Cardiac atrium fibroblast (primary cell): ENCODE data around the gene ZNF513. TPM values are rescaled to one million over a fixed set of nuclear protein-coding genes. Genes with fewer than 3 reads are reported as not detected.

Experiments used
- total RNA-seq: library from RNA; depleted of rRNA; stranded (reverse); fragments of >200 nt; gene quantifications from 2 replicates; pipeline ENCODE4 v1.2.3, GENCODE V29; 2015

The ZNF513 gene, protein sequence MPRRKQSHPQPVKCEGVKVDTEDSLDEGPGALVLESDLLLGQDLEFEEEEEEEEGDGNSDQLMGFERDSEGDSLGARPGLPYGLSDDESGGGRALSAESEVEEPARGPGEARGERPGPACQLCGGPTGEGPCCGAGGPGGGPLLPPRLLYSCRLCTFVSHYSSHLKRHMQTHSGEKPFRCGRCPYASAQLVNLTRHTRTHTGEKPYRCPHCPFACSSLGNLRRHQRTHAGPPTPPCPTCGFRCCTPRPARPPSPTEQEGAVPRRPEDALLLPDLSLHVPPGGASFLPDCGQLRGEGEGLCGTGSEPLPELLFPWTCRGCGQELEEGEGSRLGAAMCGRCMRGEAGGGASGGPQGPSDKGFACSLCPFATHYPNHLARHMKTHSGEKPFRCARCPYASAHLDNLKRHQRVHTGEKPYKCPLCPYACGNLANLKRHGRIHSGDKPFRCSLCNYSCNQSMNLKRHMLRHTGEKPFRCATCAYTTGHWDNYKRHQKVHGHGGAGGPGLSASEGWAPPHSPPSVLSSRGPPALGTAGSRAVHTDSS
- 4.0 and 6.2 TPM in 2 replicates for total RNA-seq

DNA sequence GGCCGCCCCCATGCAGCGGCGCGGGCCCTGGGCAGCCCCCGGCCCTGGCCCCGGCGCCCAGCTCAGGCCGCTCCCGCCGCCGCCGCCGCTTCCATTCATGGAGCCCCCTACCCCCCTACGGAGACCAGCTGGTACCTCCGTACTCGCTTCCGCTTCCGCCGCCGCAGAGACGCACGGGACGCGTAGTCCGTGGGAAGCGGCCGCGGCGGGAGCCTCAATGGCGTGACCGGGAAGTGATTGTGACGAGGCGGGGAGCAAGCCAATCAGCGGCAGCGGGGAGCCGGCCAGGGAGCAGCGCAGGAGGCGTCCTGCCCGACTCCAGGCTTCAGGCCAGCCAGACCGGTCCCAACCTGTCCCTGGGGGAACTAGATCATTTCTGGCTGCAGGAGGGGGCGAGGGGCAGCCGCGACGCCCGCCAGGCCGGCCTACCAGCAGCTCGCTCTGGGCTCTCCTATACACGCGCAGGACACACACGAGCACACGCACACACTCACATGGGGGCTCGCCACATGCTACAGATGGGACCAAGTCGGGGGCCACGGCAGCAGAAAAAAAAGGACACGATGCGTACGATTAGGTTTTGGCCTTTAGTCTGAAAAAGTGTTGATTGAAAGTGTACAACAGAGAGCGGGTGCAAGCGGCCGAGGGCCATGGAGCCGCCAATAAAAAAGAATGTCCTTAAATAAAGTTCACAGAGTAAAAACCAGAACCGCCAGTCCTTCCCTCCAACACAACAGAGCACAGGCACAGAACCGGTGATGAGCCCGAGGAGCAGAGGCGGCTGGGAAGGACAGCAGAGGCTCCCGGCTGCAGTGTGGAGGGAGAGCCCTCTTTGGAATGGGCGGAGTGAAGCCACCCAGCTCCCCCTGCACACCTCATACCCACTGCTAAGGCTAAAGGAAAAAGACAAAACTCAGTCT lies at the start of gene ZNF513:
Gene ZNF513 (minus strand): TSS at position 109 of the 920 bp plus-strand sequence. CDS start 208 bp downstream, outside the sequence.

DNA sequence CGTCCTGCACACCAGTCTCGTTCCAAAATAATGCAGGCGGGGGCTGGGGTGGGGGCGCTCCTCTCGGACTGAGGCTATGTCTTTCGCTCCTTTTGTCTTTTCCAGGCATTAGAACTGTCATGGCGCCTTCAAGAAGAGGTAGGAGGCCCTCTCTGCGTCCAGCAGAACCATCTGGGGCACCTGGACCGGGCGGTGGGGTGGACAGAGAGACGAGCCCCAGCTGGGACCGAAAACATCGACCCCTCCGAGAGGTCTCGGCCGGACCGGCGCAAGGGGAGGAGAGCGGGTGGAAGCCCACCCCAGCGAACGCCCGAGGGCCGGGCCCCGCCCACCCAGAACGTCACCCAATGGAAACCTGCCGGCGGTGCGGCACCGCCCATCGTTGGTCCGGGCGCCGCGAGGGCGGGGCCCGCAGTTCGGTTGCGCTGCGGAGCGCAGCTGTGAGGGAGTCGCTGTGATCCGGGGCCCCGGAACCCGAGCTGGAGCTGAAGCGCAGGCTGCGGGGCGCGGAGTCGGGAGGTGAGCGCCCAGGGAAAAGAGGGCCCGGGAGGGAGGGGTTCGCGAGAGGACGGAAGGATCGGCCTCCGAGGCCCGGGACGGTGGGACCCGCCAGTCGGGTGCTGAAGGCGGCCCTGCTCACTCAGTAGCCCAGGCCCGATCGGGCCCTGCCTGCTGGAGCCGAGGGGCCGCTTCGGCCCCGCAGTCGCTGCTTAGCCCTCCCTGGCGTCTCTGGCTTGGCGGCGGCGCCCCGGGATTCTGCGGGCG lies 47.9 kb upstream of the ZNF513 start, which contains the start of gene NRBP1:
Gene NRBP1 (plus strand): TSS at position 419 of the 765 bp plus-strand sequence. CDS start 4,643 bp downstream, outside the sequence.

DNA sequence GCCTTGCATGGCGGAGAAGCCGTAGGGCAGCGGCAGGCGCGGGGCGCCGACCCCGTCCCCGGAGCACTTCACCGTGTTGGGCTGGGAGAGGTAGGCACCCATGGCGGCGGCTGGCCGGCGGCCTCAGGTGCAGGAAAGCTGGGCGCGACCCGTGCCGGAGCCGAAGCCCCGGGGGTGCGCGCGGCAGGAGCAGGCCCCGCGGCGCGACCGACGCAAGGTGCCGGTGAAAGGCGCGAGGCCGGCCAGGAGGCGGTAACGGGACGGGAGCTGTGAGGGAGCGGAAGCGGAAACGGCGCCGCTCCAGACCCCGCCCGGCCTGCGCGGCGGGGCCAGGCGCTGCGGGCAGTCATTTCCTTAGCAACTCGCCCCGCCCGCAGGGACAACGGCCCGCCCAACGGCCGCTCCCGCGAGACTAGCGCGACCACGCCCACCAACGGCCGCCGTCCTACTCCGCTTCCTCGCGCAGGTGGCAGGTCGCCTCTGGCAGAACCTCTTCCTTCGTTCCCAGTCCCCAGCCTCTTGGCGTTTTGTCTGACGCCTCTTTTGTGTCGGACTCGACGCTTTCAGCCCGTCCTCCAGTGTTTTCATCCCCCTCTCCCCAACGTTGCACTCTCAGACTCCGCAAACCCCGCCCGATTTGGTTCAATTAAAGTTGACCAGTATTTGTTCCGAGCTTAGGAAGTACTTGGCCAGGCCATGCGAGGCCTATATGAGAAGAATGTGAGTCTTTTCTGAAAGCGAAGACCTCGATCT lies 29.0 kb upstream of the ZNF513 start, which contains the start of gene PPM1G:
Gene PPM1G (minus strand): TSS at position 271 of the 753 bp plus-strand sequence. CDS start 169 bp downstream, at position 102.

DNA sequence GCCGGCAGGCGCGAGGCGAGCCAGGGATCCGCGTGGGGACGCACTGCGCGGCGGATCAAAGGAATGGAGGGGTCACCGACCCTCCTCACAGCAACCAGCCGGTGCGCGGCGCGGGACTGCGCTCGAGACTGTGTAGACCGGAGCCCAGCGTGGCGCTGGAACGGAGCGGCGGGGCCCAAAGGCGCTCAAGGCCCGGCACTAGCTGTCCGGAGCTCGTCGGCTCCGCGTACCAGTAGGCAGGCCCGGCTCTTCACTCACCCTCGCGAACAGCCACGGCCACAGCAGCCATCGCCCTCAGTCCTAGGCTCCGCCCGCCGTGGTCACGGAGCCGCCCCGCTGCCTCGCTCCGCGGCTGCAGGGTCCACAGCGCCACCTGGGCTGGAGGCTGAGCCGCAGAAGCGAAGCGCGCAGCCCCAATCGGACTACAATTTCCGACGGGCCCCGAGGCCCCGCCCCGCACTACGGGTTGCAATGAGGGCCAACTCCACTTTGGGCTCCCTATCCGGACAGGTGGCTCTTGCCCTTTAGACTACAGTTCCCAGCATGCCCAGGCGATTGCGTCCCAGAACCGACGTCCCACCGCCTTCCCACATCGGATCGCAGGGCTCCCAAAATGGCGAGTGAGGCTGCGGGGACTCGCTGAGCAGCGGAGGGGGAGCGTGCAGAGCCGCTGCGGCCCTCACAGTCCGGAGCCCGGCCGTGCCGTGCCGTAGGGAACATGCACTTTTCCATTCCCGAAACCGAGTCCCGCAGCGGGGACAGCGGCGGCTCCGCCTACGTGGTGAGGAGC lies 10.3 kb downstream of the ZNF513 start, which contains the start of the genes EIF2B4 and SNX17:
Gene EIF2B4 (minus strand): TSS at position 313 of the 790 bp plus-strand sequence. CDS start 24 bp downstream, at position 289.
Gene SNX17 (plus strand): TSS at position 591 of the 790 bp plus-strand sequence. CDS start 128 bp downstream, at position 719.

DNA sequence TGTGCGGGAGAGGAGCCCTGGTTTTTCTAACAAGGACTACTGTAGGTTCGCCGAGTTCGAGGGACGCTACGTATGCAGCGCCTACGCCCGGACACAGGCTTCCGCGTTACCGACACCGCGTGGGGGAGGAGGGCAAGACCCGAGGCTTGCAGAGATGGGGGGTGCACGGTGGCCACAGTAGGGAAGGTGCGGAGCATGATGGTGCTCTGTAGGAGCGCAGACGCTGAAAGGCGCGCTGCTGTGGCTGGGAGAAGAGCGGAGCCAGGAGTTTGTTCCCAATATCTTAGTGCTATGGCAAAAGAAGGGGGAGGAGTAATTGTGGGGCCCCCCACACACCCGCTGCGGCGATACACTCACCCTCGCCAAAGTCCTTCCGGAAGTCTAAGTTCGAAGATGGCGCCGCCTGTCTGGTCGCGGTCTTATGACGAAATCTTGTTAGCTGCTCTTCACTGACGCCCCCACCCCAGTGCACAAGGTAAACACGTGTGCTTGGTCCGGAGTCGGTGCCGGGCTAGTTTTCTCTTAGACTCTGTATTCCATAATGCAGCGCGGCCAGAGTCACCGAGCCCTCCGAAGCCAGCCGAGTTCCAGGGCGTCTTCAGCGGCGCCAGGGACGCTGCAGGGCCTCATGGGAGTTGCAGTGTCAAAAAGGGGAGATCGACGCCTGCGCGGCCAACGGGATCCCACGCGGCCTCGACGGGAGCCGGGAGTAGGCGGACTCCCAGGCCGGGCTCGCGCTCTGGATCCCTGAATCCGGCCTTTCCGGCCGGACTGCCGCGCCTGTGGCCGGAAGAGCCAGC lies 24.0 kb downstream of the ZNF513 start, which contains the start of gene GTF3C2:
Gene GTF3C2 (minus strand): TSS at position 383 of the 800 bp plus-strand sequence. CDS start 13,210 bp downstream, outside the sequence.

Other genes with a start within 250 kb of the ZNF513 start
- 65.2 and 72.1 TPM in 2 replicates for gene PREB, start 246.1 kb downstream of the ZNF513 start, total RNA-seq
- gene PRR30, start 241.3 kb downstream of the ZNF513 start, total RNA-seq: not detected in 2 replicates
- under 0.01 TPM in 1 of 2 replicates, not detected in the other for gene TCF23, start 231.7 kb downstream of the ZNF513 start, total RNA-seq
- 148 and 204 TPM in 2 replicates for gene ATRAID, start 168.7 kb downstream of the ZNF513 start, total RNA-seq
- gene SLC5A6, start 168.5 kb downstream of the ZNF513 start, total RNA-seq: 7.6 and 13.0 TPM in 2 replicates
- 22.9 and 29.3 TPM in 2 replicates for gene CAD, start 163.4 kb downstream of the ZNF513 start, total RNA-seq
- not detected in 2 replicates for gene SLC30A3, start 117.7 kb downstream of the ZNF513 start, total RNA-seq
- not detected in 2 replicates for gene DNAJC5G, start 105.3 kb downstream of the ZNF513 start, total RNA-seq
- gene TRIM54, start 98.3 kb downstream of the ZNF513 start, total RNA-seq: not detected in 2 replicates
- 1.3 and 4.5 TPM in 2 replicates for gene UCN, start 72.3 kb downstream of the ZNF513 start, total RNA-seq
- gene MPV17, start 57.6 kb downstream of the ZNF513 start, total RNA-seq: 69.1 and 102 TPM in 2 replicates
- gene GTF3C2, start 24.0 kb downstream of the ZNF513 start, total RNA-seq: 31.6 and 44.4 TPM in 2 replicates
- 29.2 and 31.3 TPM in 2 replicates for gene EIF2B4, start 10.4 kb downstream of the ZNF513 start, total RNA-seq
- 148 and 159 TPM in 2 replicates for gene SNX17, start 10.1 kb downstream of the ZNF513 start, total RNA-seq
- gene PPM1G, start 28.9 kb upstream of the ZNF513 start, total RNA-seq: 54.6 and 54.7 TPM in 2 replicates
- 75.3 and 91.5 TPM in 2 replicates for gene NRBP1, start 47.9 kb upstream of the ZNF513 start, total RNA-seq
- gene KRTCAP3, start 61.6 kb upstream of the ZNF513 start, total RNA-seq: 0.97 TPM in 1 of 2 replicates, not detected in the other
- 17.9 and 35.2 TPM in 2 replicates for gene IFT172, start 109.0 kb upstream of the ZNF513 start, total RNA-seq
- 12.8 and 15.6 TPM in 2 replicates for gene FNDC4, start 114.5 kb upstream of the ZNF513 start, total RNA-seq
- 0.32 TPM in 1 of 2 replicates, not detected in the other for gene GCKR, start 116.1 kb upstream of the ZNF513 start, total RNA-seq
- 14.6 and 17.1 TPM in 2 replicates for gene ZNF512, start 202.3 kb upstream of the ZNF513 start, total RNA-seq
- gene CCDC121, start 248.3 kb upstream of the ZNF513 start, total RNA-seq: 1.6 and 2.1 TPM in 2 replicates
- 21.3 and 21.9 TPM in 2 replicates for gene GPN1, start 248.3 kb upstream of the ZNF513 start, total RNA-seq